Measurements from ENCODE around the gene ASH1L.

GRCh38 chr1:155457266-155457665 is 105.3 kb downstream of the ASH1L start:
- TF ChIP-seq CTCF (IDR thresholded peaks at IDR 0.05), result no peak
- TF ChIP-seq POLR2A (IDR thresholded peaks at IDR 0.05), result no peak

Data from Peyer's patch (tissue), 4 donors.